ENCODE data around the gene NUB1.

- TF ChIP-seq POLR2A (IDR thresholded peaks at IDR 0.05) (no peak), CTCF (IDR thresholded peaks at IDR 0.05) (no peak)
Observed at GRCh38 chr7:151399305-151399601, 57.6 kb downstream of the NUB1 start.

Measured in heart left ventricle (tissue), 13 donors.